Endothelial cell of umbilical vein (primary cell): Measurements from ENCODE around the gene BANK1.

Experiments used
- GATA2 ChIP-seq: IDR thresholded peaks from 2 replicates; pipeline ENCODE4 v1.7.0; 2011; ENCODE audit warnings: low read depth, mild to moderate bottlenecking, moderate library complexity, mixed read lengths, low read length; ENCODE audit not compliant: insufficient read length, insufficient read depth
- MYC ChIP-seq: IDR thresholded peaks from one replicate; pipeline ENCODE4 v1.6.1; 2011; ENCODE audit warnings: mild to moderate bottlenecking, low read depth, low read length
- POLR2A ChIP-seq: IDR thresholded peaks from 2 replicates; pipeline ENCODE4 v1.6.1; 2012; ENCODE audit warnings: low read depth, mild to moderate bottlenecking, control low read depth, low read length
- TF ChIP-seq, protein P1 (sequence below), 2 donors: IDR thresholded peaks; 1 replicate in 1 of 2; 2 replicates in 1 of 2; pipeline ENCODE4 v1.5.1; 2011; ENCODE audit warnings: low read length in 2 of 2, mild to moderate bottlenecking in 2 of 2, moderate library complexity in 2 of 2, control low read depth in 1 of 2, inconsistent platforms in 1 of 2, low read depth in 1 of 2; ENCODE audit not compliant: insufficient read depth in 1 of 2; ENCODE audit errors: extremely low read depth in 1 of 2

DNA sequence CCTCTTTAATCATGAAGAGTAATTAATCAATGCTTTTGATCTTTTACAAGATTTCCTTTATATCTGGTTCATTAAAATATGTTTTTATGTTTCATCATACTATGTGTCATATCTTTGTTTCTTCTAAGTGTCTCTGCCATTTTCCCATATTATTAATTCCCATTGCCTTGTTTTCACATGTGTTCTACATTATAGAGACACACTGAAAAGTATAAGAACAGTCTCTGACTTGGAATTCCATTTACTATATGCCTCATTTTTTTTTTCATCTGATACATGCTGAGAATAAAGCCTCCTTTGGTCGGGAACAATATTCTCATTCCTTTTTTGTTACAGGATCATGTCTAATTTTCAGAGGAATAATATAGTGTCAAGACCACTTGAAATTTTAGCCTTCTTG lies 4.3 kb downstream of the BANK1 start:
- TF ChIP-seq, protein P1, sequence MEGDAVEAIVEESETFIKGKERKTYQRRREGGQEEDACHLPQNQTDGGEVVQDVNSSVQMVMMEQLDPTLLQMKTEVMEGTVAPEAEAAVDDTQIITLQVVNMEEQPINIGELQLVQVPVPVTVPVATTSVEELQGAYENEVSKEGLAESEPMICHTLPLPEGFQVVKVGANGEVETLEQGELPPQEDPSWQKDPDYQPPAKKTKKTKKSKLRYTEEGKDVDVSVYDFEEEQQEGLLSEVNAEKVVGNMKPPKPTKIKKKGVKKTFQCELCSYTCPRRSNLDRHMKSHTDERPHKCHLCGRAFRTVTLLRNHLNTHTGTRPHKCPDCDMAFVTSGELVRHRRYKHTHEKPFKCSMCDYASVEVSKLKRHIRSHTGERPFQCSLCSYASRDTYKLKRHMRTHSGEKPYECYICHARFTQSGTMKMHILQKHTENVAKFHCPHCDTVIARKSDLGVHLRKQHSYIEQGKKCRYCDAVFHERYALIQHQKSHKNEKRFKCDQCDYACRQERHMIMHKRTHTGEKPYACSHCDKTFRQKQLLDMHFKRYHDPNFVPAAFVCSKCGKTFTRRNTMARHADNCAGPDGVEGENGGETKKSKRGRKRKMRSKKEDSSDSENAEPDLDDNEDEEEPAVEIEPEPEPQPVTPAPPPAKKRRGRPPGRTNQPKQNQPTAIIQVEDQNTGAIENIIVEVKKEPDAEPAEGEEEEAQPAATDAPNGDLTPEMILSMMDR (IDR thresholded peaks at IDR 0.05; ENCODE audit: extremely low read depth in 1 of 2, insufficient read depth in 1 of 2, low read depth in 1 of 2, low read length in 2 of 2) = no peak
- no peak for TF ChIP-seq POLR2A
- no peak for TF ChIP-seq GATA2
- TF ChIP-seq MYC = no peak
